ENCODE results near the gene CHTF18. TPM values are rescaled to one million over a fixed set of nuclear protein-coding genes. Genes with fewer than 3 reads are reported as not detected.

The CHTF18 gene
- total RNA-seq, 2 donors from 2014 or later, result 21.1 to 22.4 TPM

DNA sequence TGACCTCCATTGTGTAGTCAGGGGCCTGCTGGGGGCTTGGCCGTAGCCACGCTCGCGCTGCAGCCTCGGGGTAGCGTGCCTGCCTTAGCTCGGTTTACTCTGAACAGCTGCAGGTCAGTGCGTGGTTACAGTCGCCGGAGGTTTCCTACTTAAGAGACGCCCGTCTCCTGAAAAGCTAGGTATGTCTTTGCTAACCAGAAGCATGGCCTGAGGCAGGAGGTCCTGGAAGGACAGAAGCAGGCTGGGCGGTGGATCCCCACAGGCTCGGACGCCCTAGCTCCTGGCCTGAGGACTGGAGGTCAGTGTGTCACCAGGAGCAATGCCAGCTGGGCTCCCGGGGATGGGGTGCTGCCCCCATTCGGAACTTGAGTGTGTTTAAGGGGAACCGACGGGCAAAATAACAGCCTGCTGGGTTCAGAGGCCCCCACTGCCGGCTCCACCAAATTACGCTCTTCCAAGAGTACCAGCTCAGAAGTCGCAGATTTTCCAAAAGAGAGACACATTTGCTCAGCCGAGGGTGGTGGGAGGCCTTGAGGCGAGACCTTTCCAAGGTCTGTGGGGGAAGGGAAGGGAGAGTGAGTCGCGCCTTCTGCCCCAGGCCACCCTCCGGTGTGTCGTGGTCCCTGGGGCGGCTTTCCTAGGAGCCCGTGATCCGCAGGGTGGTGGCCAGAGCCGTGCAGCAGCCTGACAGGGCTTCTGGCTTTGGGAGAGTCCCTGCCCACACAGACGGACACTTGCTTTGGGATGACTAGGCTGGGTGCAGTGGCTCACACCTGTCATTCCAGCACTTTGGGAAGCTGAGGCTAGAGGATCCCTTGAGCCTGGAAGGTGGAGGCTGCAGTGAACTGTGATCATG, 16.0 kb downstream of the CHTF18 start:
- peaks cover 7% of the 10 kb centered on the region for H3K27me3 Mint-ChIP-seq
- ATAC-seq (no peak), DNase-seq (no peak)
- H3K4me1 Mint-ChIP-seq, result peaks cover 9% of the 10 kb centered on the region
- H3K27ac Mint-ChIP-seq, result no peak overlapping the region
- no peak overlapping the region for H3K4me3 Mint-ChIP-seq
- H3K9me3 ChIP-seq (ENCODE audit: control insufficient read depth, low read length, poor library complexity, severe bottlenecking), result no peaks in the 10 kb centered on the region
- H3K36me3 Mint-ChIP-seq (ENCODE audit: low read depth), result no peaks in the 10 kb centered on the region

- peaks cover 9% of the 10 kb centered on the region for H3K4me1 Mint-ChIP-seq
- H3K36me3 Mint-ChIP-seq (ENCODE audit: low read depth), result no peaks in the 10 kb centered on the region
- no peak overlapping the region for H3K4me3 Mint-ChIP-seq
These were observed 17.1 kb downstream of the CHTF18 start for GRCh38 chr16:805474-805873.

GRCh38 chr16:807347-808084, 19.1 kb downstream of the CHTF18 start:
- DNase-seq, result peak; percentile 61 to 71 (median 62)
- Mint-ChIP-seq H3K36me3 (ENCODE audit: low read depth) (no peaks in the 10 kb centered on the region), H3K27ac (peak overlapping the region; percentile 94), H3K27me3 (peaks cover 9% of the 10 kb centered on the region), H3K4me1 (peaks cover 9% of the 10 kb centered on the region), H3K4me3 (peak overlapping the region; percentile 94)
- peak; percentile 91 for ATAC-seq
- no peaks in the 10 kb centered on the region for H3K9me3 ChIP-seq (ENCODE audit: control insufficient read depth, low read length, poor library complexity, severe bottlenecking)

More at GRCh38 chr16:805474-805873, 17.1 kb downstream of the CHTF18 start:
- H3K27ac Mint-ChIP-seq, result no peak overlapping the region
- no peak for ATAC-seq
- DNase-seq, result no peak
- no peaks in the 10 kb centered on the region for H3K9me3 ChIP-seq (ENCODE audit: control insufficient read depth, low read length, poor library complexity, severe bottlenecking)
- H3K27me3 Mint-ChIP-seq, result peaks cover 7% of the 10 kb centered on the region

GRCh38 chr16:808085-808386, 19.6 kb downstream of the CHTF18 start:
- ATAC-seq (no peak), DNase-seq (no peak)
- peaks cover 13% of the 10 kb centered on the region for H3K27me3 Mint-ChIP-seq
- peak overlapping the region; percentile 94 for H3K4me3 Mint-ChIP-seq
- H3K36me3 Mint-ChIP-seq (ENCODE audit: low read depth), result peaks cover 2% of the 10 kb centered on the region
- H3K27ac Mint-ChIP-seq, result peak overlapping the region; percentile 94
- peaks cover 11% of the 10 kb centered on the region for H3K4me1 Mint-ChIP-seq
- H3K9me3 ChIP-seq (ENCODE audit: control insufficient read depth, low read length, poor library complexity, severe bottlenecking), result no peaks in the 10 kb centered on the region

DNA sequence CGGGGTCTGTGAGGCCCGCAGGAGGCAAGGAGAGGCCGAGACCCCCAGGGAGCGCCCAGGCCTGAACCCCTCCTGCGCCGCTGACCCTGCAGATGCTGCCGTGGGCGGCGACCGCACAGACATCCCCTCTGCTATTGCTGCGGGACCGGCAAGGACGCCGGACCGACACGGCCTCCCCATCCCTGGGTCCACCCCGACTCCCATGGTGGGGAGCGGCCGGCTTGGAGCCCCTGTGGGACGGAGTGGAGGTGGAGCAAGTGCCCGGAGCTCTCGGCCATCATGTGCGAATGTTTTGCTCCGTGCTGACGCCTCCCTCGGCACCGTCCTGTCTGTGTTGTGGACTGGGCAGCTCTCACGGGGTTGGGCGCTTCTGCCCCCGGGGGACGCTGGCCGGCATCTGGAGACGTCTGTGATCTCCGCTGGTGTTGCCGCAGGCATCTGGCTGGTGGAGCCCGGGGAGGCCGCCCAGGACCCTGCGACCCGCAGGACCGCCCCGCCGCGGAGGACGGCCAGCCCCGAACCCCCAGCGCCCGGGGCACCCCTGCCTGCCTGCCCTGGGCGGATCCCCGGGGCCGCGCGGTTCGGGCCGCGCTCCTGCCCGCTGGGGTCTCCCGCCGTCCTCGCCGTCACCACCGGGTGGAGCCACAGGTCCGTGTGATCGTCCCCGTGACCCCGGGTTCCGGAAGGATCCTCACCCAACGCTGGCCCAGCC, 24.9 kb downstream of the CHTF18 start:
- DNase-seq (peak in 1 of 3 donors; percentile 32), ATAC-seq (peak; percentile 81)
- peaks cover 20% of the 10 kb centered on the region for H3K27me3 Mint-ChIP-seq
- no peak overlapping the region for H3K27ac Mint-ChIP-seq
- H3K36me3 Mint-ChIP-seq (ENCODE audit: low read depth), result peaks cover 2% of the 10 kb centered on the region
- no peaks in the 10 kb centered on the region for H3K9me3 ChIP-seq (ENCODE audit: control insufficient read depth, low read length, poor library complexity, severe bottlenecking)
- H3K4me3 Mint-ChIP-seq, result no peak overlapping the region
- H3K4me1 Mint-ChIP-seq, result peaks cover 6% of the 10 kb centered on the region

- no peaks in the 10 kb centered on the region for H3K9me3 ChIP-seq (ENCODE audit: control insufficient read depth, low read length, poor library complexity, severe bottlenecking)
- DNase-seq (no peak), ATAC-seq (no peak)
These were observed 25.5 kb downstream of the CHTF18 start for GRCh38 chr16:813916-814412.

GRCh38 chr16:814974-815373, 26.6 kb downstream of the CHTF18 start:
- DNase-seq (no peak), ATAC-seq (no peak)
- no peaks in the 10 kb centered on the region for H3K9me3 ChIP-seq (ENCODE audit: control insufficient read depth, low read length, poor library complexity, severe bottlenecking)
- Mint-ChIP-seq H3K27ac (no peak overlapping the region), H3K4me3 (no peak overlapping the region), H3K27me3 (peaks cover 20% of the 10 kb centered on the region), H3K36me3 (ENCODE audit: low read depth) (peaks cover 2% of the 10 kb centered on the region), H3K4me1 (peaks cover 8% of the 10 kb centered on the region)

More at GRCh38 chr16:813916-814412, 25.5 kb downstream of the CHTF18 start:
- H3K4me3 Mint-ChIP-seq, result no peak overlapping the region
- peaks cover 2% of the 10 kb centered on the region for H3K36me3 Mint-ChIP-seq (ENCODE audit: low read depth)
- no peak overlapping the region for H3K27ac Mint-ChIP-seq
- peaks cover 20% of the 10 kb centered on the region for H3K27me3 Mint-ChIP-seq
- H3K4me1 Mint-ChIP-seq, result peaks cover 2% of the 10 kb centered on the region

DNA sequence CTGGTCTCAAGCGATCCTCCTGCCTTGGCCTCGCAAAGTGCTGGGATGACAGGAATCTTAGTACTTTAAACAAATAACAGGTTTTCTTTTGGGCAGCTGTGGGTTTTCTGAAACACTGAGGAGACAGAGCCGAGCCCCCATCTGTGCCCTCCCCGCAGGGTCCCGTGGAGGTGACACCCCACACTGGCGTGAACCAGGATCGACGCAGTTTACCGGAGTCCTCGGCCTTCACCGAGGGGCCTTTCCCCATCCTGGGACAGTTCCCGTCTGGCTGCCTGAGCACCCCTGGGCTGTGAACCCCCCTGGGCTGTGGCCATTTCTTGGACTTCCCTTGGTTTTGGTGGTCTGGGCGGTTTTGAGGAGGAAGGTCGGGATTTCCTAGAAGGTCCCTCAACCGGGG, 27.4 kb downstream of the CHTF18 start:
- H3K4me1 Mint-ChIP-seq, result peaks cover 8% of the 10 kb centered on the region

DNA sequence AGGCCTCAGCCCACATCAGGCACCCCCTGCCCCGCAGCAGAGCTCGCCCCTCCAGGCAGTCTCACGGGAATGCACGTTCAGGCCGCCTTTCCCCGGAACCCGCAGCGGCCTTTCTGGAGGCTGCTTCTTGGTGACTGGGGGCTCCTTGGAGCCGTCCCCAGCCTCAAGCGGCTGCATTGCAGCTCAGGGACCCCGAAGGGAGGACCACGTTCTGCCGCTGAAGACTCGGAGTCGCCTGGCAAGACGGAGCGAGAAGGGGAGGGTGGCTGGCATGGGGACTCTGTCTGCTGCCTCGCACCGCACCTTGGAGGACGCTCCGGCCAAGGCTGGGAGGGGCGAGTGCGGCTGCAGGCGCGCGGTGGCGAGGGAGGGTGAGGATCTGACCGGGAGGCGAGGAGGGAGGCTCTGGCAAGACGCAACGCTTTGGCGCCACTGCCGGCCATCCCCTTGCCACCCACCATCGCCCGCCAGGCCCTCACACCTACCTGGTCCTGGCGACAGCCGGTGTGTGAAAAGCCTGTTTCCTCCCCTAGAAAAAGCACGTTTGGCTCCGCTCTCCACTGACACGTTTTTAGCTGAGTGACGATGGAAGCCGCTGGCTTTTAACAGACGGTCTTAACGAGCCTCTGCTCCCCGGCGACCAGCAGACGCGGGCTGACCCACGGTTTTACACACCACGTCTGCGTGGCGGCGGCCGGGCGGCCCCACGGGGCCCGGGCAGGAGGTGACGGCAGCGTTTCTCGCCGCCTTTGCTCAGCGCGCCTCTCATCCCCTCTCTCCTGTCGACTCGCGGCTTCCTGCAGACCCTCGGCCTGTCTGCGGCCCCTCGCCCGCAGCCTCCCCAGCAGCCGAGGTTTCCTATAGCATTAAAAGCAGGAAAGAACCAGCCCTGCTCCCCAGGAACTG, 28.8 kb downstream of the CHTF18 start:
- ATAC-seq, result no peak
- Mint-ChIP-seq H3K27me3 (peaks cover 11% of the 10 kb centered on the region), H3K36me3 (ENCODE audit: low read depth) (peaks cover 2% of the 10 kb centered on the region), H3K4me3 (no peak overlapping the region), H3K4me1 (peaks cover 8% of the 10 kb centered on the region), H3K27ac (no peak overlapping the region)
- no peak for DNase-seq
- no peaks in the 10 kb centered on the region for H3K9me3 ChIP-seq (ENCODE audit: control insufficient read depth, low read length, poor library complexity, severe bottlenecking)

More for the DNA sequence above, 27.4 kb downstream of the CHTF18 start:
- Mint-ChIP-seq H3K4me3 (no peak overlapping the region), H3K27ac (no peak overlapping the region), H3K27me3 (peaks cover 16% of the 10 kb centered on the region), H3K36me3 (ENCODE audit: low read depth) (peaks cover 2% of the 10 kb centered on the region)
- no peak for DNase-seq
- ATAC-seq, result no peak
- no peaks in the 10 kb centered on the region for H3K9me3 ChIP-seq (ENCODE audit: control insufficient read depth, low read length, poor library complexity, severe bottlenecking)

DNA sequence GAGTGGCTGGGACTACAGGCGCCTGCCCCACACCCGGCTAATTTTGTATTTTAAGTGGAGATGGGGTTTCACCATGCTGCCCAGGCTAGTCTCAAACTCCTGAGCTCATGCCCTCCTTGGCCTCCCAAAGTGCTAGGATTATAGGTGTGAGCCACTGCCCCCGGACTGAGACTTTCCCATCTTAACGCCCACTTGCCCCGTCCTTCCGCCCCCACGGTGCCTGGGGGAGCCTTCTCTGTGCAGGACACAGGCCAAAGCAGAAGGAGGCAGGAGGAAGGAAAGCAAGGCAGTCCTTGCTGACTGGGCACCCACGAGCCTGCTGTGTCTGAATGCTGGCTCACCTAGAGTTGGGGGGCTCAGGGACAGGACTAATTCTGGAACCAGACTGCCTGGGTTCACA, 29.7 kb downstream of the CHTF18 start:
- H3K36me3 Mint-ChIP-seq (ENCODE audit: low read depth), result no peaks in the 10 kb centered on the region
- no peak overlapping the region for H3K27ac Mint-ChIP-seq
- no peaks in the 10 kb centered on the region for H3K9me3 ChIP-seq (ENCODE audit: control insufficient read depth, low read length, poor library complexity, severe bottlenecking)
- no peak overlapping the region for H3K4me3 Mint-ChIP-seq
- DNase-seq, result no peak
- H3K27me3 Mint-ChIP-seq, result peaks cover 7% of the 10 kb centered on the region
- ATAC-seq, result no peak
- H3K4me1 Mint-ChIP-seq, result peaks cover 5% of the 10 kb centered on the region

GRCh38 chr16:818592-818991, 30.2 kb downstream of the CHTF18 start:
- H3K27me3 Mint-ChIP-seq, result peaks cover 5% of the 10 kb centered on the region
- peaks cover 5% of the 10 kb centered on the region for H3K4me1 Mint-ChIP-seq
- H3K36me3 Mint-ChIP-seq (ENCODE audit: low read depth), result no peaks in the 10 kb centered on the region
- no peaks in the 10 kb centered on the region for H3K9me3 ChIP-seq (ENCODE audit: control insufficient read depth, low read length, poor library complexity, severe bottlenecking)
- no peak for DNase-seq
- no peak for ATAC-seq
- no peak overlapping the region for H3K27ac Mint-ChIP-seq
- H3K4me3 Mint-ChIP-seq, result no peak overlapping the region

DNA sequence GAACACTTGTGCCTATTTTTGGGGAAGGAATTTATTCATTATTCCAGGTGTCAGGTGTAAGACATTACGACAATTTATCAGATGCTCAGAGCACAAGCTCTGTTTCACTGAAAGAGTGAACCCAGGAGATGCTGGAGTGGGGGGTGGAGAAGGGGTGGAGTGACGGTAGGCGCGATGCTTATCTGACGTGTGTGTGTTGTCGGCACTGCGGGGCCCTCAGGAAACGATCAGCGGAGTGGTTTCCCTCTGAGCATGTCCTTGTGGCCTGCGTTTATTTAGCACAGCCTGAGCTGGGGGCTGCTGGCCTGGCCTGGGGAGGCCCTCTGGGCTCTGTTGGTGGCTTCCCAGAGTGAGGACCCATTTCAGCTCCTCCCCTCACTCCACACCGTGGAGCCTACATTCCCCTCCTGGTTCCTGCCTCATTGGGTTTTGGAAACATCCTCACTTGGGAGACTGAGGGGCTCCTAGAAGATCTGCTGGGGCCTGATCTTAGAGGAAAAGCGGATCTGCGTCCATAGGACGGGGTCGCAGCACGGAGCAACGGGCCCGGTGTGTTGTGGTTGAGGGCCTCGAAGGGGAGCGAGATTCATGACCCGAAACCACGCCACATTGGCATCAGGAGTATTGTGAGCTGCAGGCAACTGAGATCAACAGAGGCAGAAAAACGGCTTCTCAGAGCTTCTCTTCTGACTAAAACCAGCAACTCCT, 31.1 kb downstream of the CHTF18 start:
- ATAC-seq (peak; percentile 97), DNase-seq (peak in 2 of 3 donors; percentile 22 to 49)
- H3K4me1 Mint-ChIP-seq, result peaks cover 5% of the 10 kb centered on the region
- H3K4me3 Mint-ChIP-seq, result peak overlapping the region; percentile 15
- H3K36me3 Mint-ChIP-seq (ENCODE audit: low read depth), result no peaks in the 10 kb centered on the region
- H3K27me3 Mint-ChIP-seq, result no peaks in the 10 kb centered on the region
- peak overlapping the region; percentile 61 for H3K27ac Mint-ChIP-seq
- no peaks in the 10 kb centered on the region for H3K9me3 ChIP-seq (ENCODE audit: control insufficient read depth, low read length, poor library complexity, severe bottlenecking)

Measured in T-helper 17 cell (primary cell).